Transverse colon (tissue), 3 donors: Measurements from ENCODE around the gene PDE1C.

Experiments
- CTCF ChIP-seq, 5 experiments: fragments of 200-600 bp in 3 of 5; fragments of 450-650 bp in 2 of 5; sonication (generic) in 3 of 5; IDR thresholded peaks; 1 replicate in 2 of 5; 2 replicates in 3 of 5; pipeline ENCODE4 v1.5.1; 2016 to 2017; ENCODE audit warnings: antibody characterized with exemption in 5 of 5, inconsistent platforms in 3 of 5, mild to moderate bottlenecking in 2 of 5, moderate library complexity in 1 of 5
- POLR2A ChIP-seq: fragments of 450-650 bp; IDR thresholded peaks from one replicate; pipeline ENCODE4 v1.6.1; 2016; ENCODE audit warnings: antibody characterized with exemption, mild to moderate bottlenecking, moderate library complexity

- TF ChIP-seq CTCF (IDR thresholded peaks at IDR 0.05) (no peak), POLR2A (no peak)
These were observed 21.5 kb upstream of the PDE1C start for GRCh38 chr7:32091608-32092210.
